GM12891 (cell line): ENCODE data around the gene PTGFRN.

ENCODE experiments used
- POLR2A ChIP-seq: IDR thresholded peaks from 2 replicates; pipeline ENCODE4 v1.6.1; 2011; ENCODE audit warnings: low read depth, low read length, control low read depth
- POLR2AphosphoS5 ChIP-seq: IDR thresholded peaks from 2 replicates; pipeline ENCODE4 v1.6.1; 2011; ENCODE audit warnings: low read depth, low read length, control low read depth

GRCh38 chr1:117029685-117030084, 120.0 kb downstream of the PTGFRN start:
- TF ChIP-seq POLR2AphosphoS5 (no peak), POLR2A (no peak)
